ENCODE measurements around the gene ANGPTL2. TPM values are rescaled to one million over a fixed set of nuclear protein-coding genes. Genes with fewer than 3 reads are reported as not detected.

Gene ANGPTL2
- total RNA-seq, 2 experiments from 2014 or later = not detected

- ChIA-PET CTCF (no interaction called here), POLR2A (no interaction called here)
- Mint-ChIP-seq H3K4me3 (no peak overlapping the region), H3K27me3 (no peaks in the 10 kb centered on the region), H3K27ac (no peak overlapping the region), H3K4me1 (ENCODE audit: low read depth) (peaks cover 12% of the 10 kb centered on the region), H3K9me3 (no peaks in the 10 kb centered on the region), H3K36me3 (ENCODE audit: low read depth) (peaks cover 3% of the 10 kb centered on the region)
- DNase-seq = no peak
- ATAC-seq = no peak
- no peak for TF ChIP-seq CTCF (IDR thresholded peaks at IDR 0.05)
- intact Hi-C loops (cut with micrococcal nuclease) = no loop called here
Measured at GRCh38 chr9:127053057-127053821, 69.2 kb downstream of the ANGPTL2 start.

DNA sequence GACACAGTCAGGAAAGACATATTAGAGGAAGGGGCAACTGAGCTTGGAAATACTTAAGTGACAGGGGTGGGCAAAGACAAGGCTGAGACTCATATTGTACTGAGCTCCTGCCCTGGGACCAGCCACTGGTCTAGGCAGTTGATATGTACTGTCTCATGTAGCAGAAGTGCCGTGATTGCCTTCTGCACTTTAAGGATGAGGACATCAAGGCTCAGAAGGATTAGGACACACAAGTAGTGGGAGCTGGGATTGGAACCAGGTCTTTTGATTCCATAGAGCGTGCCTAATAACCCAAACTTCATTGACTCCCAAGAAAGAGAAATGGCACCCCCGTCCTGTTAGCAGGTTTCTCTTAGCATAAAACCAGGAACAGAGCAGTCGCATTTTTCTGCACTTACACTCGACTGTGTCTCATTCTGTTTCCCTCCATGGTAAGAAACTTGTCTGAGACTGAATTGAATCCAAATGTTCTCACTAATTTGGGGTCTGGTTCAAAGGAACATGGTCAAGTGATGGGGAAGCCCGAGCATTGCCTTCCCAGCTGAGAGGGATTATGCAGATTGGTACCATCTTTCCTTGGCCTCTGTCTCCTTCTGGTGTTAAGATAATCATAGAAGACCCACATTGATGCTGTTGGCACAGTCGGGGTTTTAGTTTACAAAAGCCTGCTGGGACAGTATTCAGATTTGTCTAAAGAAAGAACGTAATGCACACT, 70.4 kb downstream of the ANGPTL2 start:
- Mint-ChIP-seq H3K4me1 (ENCODE audit: low read depth) (peaks cover 17% of the 10 kb centered on the region), H3K36me3 (ENCODE audit: low read depth) (peaks cover 3% of the 10 kb centered on the region), H3K4me3 (no peak overlapping the region), H3K27me3 (no peaks in the 10 kb centered on the region), H3K27ac (no peak overlapping the region), H3K9me3 (no peaks in the 10 kb centered on the region)
- ATAC-seq (no peak), DNase-seq (no peak)
- POLR2A ChIA-PET = no interaction called here
- intact Hi-C loops (cut with micrococcal nuclease) = no loop called here
- CTCF ChIA-PET = no interaction called here
- TF ChIP-seq CTCF (IDR thresholded peaks at IDR 0.05) = no peak

GRCh38 chr9:127050591-127051001, 71.8 kb downstream of the ANGPTL2 start:
- H3K4me1 Mint-ChIP-seq (ENCODE audit: low read depth) = peaks cover 19% of the 10 kb centered on the region
- intact Hi-C loops (cut with micrococcal nuclease) = no loop called here
- DNase-seq (no peak), ATAC-seq (no peak)
- peaks cover 3% of the 10 kb centered on the region for H3K36me3 Mint-ChIP-seq (ENCODE audit: low read depth)
- H3K27ac Mint-ChIP-seq = no peak overlapping the region
- TF ChIP-seq CTCF (IDR thresholded peaks at IDR 0.05) = no peak
- CTCF ChIA-PET = interaction anchor here (0.6 kb wide), 1 partner anchor 149 kb away, joined by 3 read pairs; no protein-coding TSS in a partner anchor
- POLR2A ChIA-PET = interaction anchor here (0.8 kb wide), 1 partner anchor 26 kb away, joined by 3 read pairs; no protein-coding TSS in a partner anchor
- no peak overlapping the region for H3K4me3 Mint-ChIP-seq
- H3K27me3 Mint-ChIP-seq = no peaks in the 10 kb centered on the region
- H3K9me3 Mint-ChIP-seq = no peaks in the 10 kb centered on the region

DNA sequence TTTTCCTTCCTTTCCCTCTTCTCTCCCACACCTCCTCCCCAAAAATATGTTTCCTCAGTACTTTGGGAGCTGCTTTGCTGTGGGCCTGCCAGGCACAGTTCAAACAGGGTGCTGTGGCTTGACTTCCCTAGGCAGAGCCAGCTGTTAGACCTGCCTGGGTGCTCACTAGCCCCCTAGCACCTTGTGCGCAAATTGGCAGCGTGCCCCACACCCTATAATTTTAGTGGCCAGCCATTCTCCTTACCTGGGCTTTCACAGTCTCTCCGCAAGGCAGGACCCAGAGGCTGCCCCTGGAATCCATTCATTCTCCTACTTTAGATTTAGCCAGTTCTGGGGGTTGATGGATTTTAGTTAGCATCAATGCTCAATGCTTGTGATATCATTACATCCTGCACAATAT, 72.3 kb downstream of the ANGPTL2 start:
- H3K4me1 Mint-ChIP-seq (ENCODE audit: low read depth) = peaks cover 19% of the 10 kb centered on the region
- H3K27ac Mint-ChIP-seq = no peak overlapping the region
- peaks cover 3% of the 10 kb centered on the region for H3K36me3 Mint-ChIP-seq (ENCODE audit: low read depth)
- ChIA-PET CTCF (no interaction called here), POLR2A (interaction anchor here (1.3 kb wide), 1 partner anchor 11 kb away, joined by 3 read pairs; no protein-coding TSS in a partner anchor)
- ATAC-seq (no peak), DNase-seq (no peak)
- no peak overlapping the region for H3K4me3 Mint-ChIP-seq
- H3K27me3 Mint-ChIP-seq = peaks cover 2% of the 10 kb centered on the region
- intact Hi-C loops (cut with micrococcal nuclease) = no loop called here
- no peak for TF ChIP-seq CTCF (IDR thresholded peaks at IDR 0.05)
- no peaks in the 10 kb centered on the region for H3K9me3 Mint-ChIP-seq

GRCh38 chr9:127049581-127049980, 72.9 kb downstream of the ANGPTL2 start:
- no peak for TF ChIP-seq CTCF (IDR thresholded peaks at IDR 0.05)
- DNase-seq = no peak
- CTCF ChIA-PET = interaction anchor here (1.2 to 1.4 kb wide), 3 partner anchors 62 to 108 kb away, joined by 3 to 5 read pairs (median 4); no protein-coding TSS in a partner anchor
- intact Hi-C loops (cut with micrococcal nuclease) = no loop called here
- POLR2A ChIA-PET = interaction anchor here (1.1 to 1.3 kb wide), 2 partner anchors 9 to 12 kb away, joined by 3 read pairs; no protein-coding TSS in a partner anchor
- Mint-ChIP-seq H3K4me1 (ENCODE audit: low read depth) (peaks cover 19% of the 10 kb centered on the region), H3K4me3 (no peak overlapping the region), H3K27ac (no peak overlapping the region), H3K36me3 (ENCODE audit: low read depth) (peaks cover 3% of the 10 kb centered on the region), H3K9me3 (no peaks in the 10 kb centered on the region), H3K27me3 (peaks cover 2% of the 10 kb centered on the region)
- ATAC-seq = no peak
